Gastroesophageal sphincter (tissue), 4 donors: ENCODE data around the gene VPS11. TPM values are rescaled to one million over a fixed set of nuclear protein-coding genes. Genes with fewer than 3 reads are reported as not detected.

ENCODE experiments used
- ATAC-seq: fragments of 150-250 bp; one replicate; pipeline ENCODE4 v1.9.1; 2016; ENCODE audit warnings: mild to moderate bottlenecking, moderate library complexity
- H3K27ac ChIP-seq, 4 donors: fragments of 200-600 bp; sonication (generic) in 3 of 4; 1 replicate in 3 of 4; 2 replicates in 1 of 4; pipeline ENCODE4 v1.5.1; 2016 to 2019
- H3K27me3 ChIP-seq: fragments of 200-600 bp; sonication (generic); one replicate; pipeline ENCODE4 v1.5.1; 2019
- H3K36me3 ChIP-seq, 2 donors: fragments of 200-600 bp; sonication (generic); one replicate each; pipeline ENCODE4 v1.5.1; 2019; ENCODE audit warnings: control low read depth in 1 of 2
- H3K4me1 ChIP-seq, 3 donors: fragments of 200-600 bp; sonication (generic); 1 replicate in 2 of 3; 2 replicates in 1 of 3; pipeline ENCODE4 v1.5.1; 2016 to 2019; ENCODE audit warnings: control low read depth in 2 of 3
- H3K4me3 ChIP-seq, 2 donors: fragments of 200-600 bp; sonication (generic); one replicate each; pipeline ENCODE4 v1.5.1; 2019; ENCODE audit warnings: mild to moderate bottlenecking in 1 of 2, moderate library complexity in 1 of 2
- H3K9me3 ChIP-seq, 3 donors: fragments of 200-600 bp; sonication (generic); one replicate each; pipeline ENCODE4 v1.5.1; 2017 to 2019; ENCODE audit warnings: control low read depth in 2 of 3
- EP300 ChIP-seq: sonication (generic); formaldehyde crosslinking; IDR thresholded peaks from one replicate; pipeline ENCODE4 v1.6.1; 2017; ENCODE audit warnings: antibody characterized with exemption, mild to moderate bottlenecking
- POLR2A ChIP-seq, 2 donors: fragments of 450-650 bp; IDR thresholded peaks; one replicate each; pipeline ENCODE4 v1.6.1; 2017; ENCODE audit warnings: antibody characterized with exemption in 2 of 2, mild to moderate bottlenecking in 2 of 2, moderate library complexity in 1 of 2
- POLR2AphosphoS5 ChIP-seq: sonication (generic); formaldehyde crosslinking; IDR thresholded peaks from one replicate; pipeline ENCODE4 v1.6.1; 2017; ENCODE audit warnings: antibody characterized with exemption
- WGBS, 2 donors: methylation state at CpG; one replicate each; pipeline ENCODE4 v1.1.5; 2018; ENCODE audit warnings: low coverage in 1 of 2; 5-methylcytosine and 5-hydroxymethylcytosine counted together
- total RNA-seq, 4 donors: library from RNA; depleted of rRNA; stranded (reverse); fragments of >200 nt; gene quantifications; one replicate each; pipeline ENCODE4 v1.1.0, GENCODE V29; 2016
- TF ChIP-seq, protein P1 (sequence below), 4 experiments: fragments of 200-600 bp in 2 of 4; fragments of 450-650 bp in 2 of 4; sonication (generic) in 1 of 4; IDR thresholded peaks; one replicate each; pipeline ENCODE4 v1.5.1; 2017 to 2019; ENCODE audit warnings: antibody characterized with exemption in 4 of 4, mild to moderate bottlenecking in 2 of 4, moderate library complexity in 2 of 4

Gene VPS11
- total RNA-seq, 4 donors from 2014 or later = 23.9 to 45.6 (median 35.8) TPM

DNA sequence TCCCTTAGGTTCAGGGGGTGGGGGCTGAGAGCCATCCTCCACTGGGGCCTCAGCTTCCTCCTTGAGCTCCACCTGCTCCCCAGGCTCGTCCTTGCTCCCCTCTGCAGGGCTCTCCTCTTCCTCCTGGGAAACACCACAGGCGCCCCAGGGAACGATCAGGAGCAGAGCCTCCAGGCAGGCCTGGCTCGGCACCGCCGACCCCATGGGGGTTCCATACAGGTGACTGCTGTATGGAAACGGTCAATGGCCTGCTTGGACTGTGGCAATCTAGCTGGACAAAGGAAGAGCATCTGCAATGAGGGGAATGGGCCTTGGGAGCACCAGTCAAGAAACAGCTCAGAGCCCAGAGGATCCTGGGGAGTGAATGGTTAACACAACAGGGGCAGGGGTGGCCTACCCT is 18.5 kb upstream of the VPS11 start:
- peaks cover 0 to 98% of the 10 kb centered on the region in 2 donors for H3K36me3 ChIP-seq
- no peaks in the 10 kb centered on the region for H3K27me3 ChIP-seq
- H3K9me3 ChIP-seq = no peaks in the 10 kb centered on the region
- no peak overlapping the region for H3K27ac ChIP-seq
- TF ChIP-seq POLR2AphosphoS5 (no peak), POLR2A (IDR thresholded peaks at IDR 0.05) (no peak), EP300 (no peak)
- TF ChIP-seq, protein P1, sequence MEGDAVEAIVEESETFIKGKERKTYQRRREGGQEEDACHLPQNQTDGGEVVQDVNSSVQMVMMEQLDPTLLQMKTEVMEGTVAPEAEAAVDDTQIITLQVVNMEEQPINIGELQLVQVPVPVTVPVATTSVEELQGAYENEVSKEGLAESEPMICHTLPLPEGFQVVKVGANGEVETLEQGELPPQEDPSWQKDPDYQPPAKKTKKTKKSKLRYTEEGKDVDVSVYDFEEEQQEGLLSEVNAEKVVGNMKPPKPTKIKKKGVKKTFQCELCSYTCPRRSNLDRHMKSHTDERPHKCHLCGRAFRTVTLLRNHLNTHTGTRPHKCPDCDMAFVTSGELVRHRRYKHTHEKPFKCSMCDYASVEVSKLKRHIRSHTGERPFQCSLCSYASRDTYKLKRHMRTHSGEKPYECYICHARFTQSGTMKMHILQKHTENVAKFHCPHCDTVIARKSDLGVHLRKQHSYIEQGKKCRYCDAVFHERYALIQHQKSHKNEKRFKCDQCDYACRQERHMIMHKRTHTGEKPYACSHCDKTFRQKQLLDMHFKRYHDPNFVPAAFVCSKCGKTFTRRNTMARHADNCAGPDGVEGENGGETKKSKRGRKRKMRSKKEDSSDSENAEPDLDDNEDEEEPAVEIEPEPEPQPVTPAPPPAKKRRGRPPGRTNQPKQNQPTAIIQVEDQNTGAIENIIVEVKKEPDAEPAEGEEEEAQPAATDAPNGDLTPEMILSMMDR (IDR thresholded peaks at IDR 0.05) = no peak
- H3K4me3 ChIP-seq = no peak overlapping the region
- no peaks in the 10 kb centered on the region for H3K4me1 ChIP-seq
- no peak for ATAC-seq
- WGBS, 2 donors = no CpG with 5 or more reads among the region's 7 CpGs

DNA sequence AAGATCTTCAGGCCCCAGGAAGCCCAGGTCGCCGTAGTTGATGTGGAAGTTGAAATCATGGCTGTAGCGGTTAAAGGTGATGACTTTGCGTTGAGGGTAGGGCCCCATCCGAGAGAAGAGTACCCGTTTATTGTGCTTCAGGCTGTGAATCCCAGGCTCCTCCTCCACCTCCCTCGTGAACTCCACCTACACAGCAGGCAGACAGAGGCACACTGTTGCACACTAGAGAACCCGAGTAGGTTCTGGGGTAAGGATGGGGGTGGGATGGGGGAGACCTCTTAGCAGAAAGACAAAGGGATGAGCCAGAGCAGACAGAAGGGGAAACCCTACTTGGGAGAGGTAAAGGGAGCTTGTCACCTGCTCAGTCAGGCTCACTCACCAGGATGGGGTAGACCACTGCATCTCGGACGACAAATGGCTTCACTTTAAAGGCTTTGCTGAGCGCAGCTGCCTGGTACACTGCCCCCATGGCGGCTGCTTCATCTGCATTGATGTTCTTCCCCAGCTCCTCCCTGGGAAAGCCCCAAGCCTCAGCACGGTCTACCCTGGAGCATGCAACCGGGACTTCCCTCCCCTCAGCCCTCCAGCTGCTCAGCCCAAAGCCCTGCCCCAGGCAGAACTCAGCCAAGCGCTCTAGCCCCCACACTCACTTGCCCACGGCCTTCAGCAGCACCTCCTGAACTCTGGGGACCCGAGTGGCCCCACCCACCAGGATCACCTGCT is 16.0 kb upstream of the VPS11 start:
- WGBS, 2 donors = 80 to 93% methylated on average over 2 to 4 of the region's 17 CpGs
- TF ChIP-seq, protein P1 (IDR thresholded peaks at IDR 0.05) = no peak
- TF ChIP-seq POLR2AphosphoS5 (no peak), EP300 (no peak), POLR2A (IDR thresholded peaks at IDR 0.05) (no peak)
- H3K4me1 ChIP-seq = peaks cover 0 to 20% (median 5%) of the 10 kb centered on the region in 3 donors
- no peak overlapping the region for H3K4me3 ChIP-seq
- H3K9me3 ChIP-seq = no peaks in the 10 kb centered on the region
- H3K27me3 ChIP-seq = no peaks in the 10 kb centered on the region
- H3K36me3 ChIP-seq = peaks cover 0 to 89% of the 10 kb centered on the region in 2 donors
- no peak overlapping the region for H3K27ac ChIP-seq
- ATAC-seq = no peak

DNA sequence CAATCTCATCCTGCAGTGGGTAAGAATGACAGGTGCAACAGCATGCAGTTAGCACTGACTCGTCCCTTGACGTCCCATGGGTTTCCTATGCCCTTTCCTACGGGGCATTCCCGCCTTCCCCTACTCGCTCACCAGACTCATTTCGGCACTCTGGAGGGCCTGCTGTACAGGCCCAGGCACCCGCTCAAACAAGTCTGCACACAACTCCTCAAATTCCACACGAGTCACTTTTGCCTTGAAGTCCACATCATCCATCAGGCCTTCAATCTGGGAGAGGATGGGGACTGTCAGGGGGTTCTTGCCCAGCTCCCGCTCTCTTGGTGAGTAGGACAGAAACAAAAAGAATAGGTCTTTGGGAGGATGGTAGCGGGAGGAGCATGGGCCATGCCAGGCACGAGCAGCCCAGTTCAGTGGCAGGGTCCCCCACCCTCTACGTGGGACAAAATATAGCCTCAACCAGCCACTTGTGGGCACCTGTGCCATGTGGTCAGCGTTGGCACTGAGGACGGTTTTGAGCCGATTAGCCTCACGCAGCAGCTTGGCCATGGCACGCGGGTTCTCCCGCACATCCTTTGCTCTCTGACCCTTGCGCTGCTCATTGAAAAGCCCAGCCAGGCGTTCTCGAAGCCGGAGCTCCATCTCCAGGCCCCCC is 15.3 kb upstream of the VPS11 start:
- H3K27me3 ChIP-seq = no peaks in the 10 kb centered on the region
- TF ChIP-seq, protein P1 (IDR thresholded peaks at IDR 0.05) = no peak
- TF ChIP-seq POLR2AphosphoS5 (no peak), POLR2A (IDR thresholded peaks at IDR 0.05) (no peak), EP300 (no peak)
- no peak overlapping the region for H3K4me3 ChIP-seq
- peaks cover 0 to 20% (median 5%) of the 10 kb centered on the region in 3 donors for H3K4me1 ChIP-seq
- WGBS, 2 donors = 90 to 100% methylated on average over 4 to 21 of the region's 23 CpGs
- H3K27ac ChIP-seq = no peak overlapping the region
- no peak for ATAC-seq
- no peaks in the 10 kb centered on the region for H3K9me3 ChIP-seq
- peaks cover 0 to 82% of the 10 kb centered on the region in 2 donors for H3K36me3 ChIP-seq

DNA sequence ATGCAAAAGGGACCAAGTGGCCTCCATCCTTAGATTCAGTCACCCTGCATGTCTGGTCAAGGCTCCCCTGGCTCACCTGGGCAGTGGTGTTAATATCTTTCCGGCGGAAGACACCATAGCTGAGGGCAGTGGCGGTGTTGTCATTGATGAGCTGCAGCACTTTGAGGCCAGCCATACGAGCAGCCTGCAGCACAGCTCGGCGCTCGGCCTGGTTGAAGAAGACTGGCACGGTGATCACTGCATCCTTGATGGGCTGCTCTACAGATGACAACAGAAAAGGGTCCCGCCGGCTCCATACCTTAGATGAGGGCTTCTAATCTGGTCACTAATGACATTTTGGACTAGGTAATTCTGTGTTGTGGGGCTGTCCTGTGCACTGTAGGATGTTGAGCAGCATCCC is 13.2 kb upstream of the VPS11 start:
- WGBS, 2 donors = 75% methylated on average over 2 of the region's 10 CpGs; no CpG with 5 or more reads in 1 of the 2 donors
- peaks cover 0 to 61% of the 10 kb centered on the region in 2 donors for H3K36me3 ChIP-seq

More for the DNA sequence above, 13.2 kb upstream of the VPS11 start:
- H3K27ac ChIP-seq = no peak overlapping the region
- no peak for TF ChIP-seq EP300
- no peak for TF ChIP-seq POLR2A (IDR thresholded peaks at IDR 0.05)
- TF ChIP-seq, protein P1 (IDR thresholded peaks at IDR 0.05) = no peak
- TF ChIP-seq POLR2AphosphoS5 = no peak
- no peak overlapping the region for H3K4me3 ChIP-seq
- H3K4me1 ChIP-seq = peaks cover 0 to 29% (median 11%) of the 10 kb centered on the region in 3 donors
- H3K9me3 ChIP-seq = no peaks in the 10 kb centered on the region
- no peaks in the 10 kb centered on the region for H3K27me3 ChIP-seq
- no peak for ATAC-seq
